Muscle layer of duodenum (tissue), 2 donors: ENCODE measurements around the gene ANKH.
A peak's percentile ranks its signal among the peaks of the same experiment; 100 is the strongest.
"Not testable (repeated sequence)": the region's sequence is repeated elsewhere in the genome, so short reads cannot be mapped to it uniquely, and the experiment has no call there.

ENCODE experiments used
- H3K27ac ChIP-seq: one replicate; pipeline ENCODE4 v1.7.0; 2013; ENCODE audit warnings: mild to moderate bottlenecking, low read length
- H3K27me3 ChIP-seq: one replicate; pipeline ENCODE4 v1.7.0; 2013; ENCODE audit warnings: low read depth, mild to moderate bottlenecking, control low read depth, low read length
- H3K36me3 ChIP-seq, 2 donors: one replicate each; pipeline ENCODE4 v1.7.0; 2013; ENCODE audit warnings: low read length in 2 of 2, control low read depth in 1 of 2, mild to moderate bottlenecking in 1 of 2; ENCODE audit not compliant: insufficient read depth in 2 of 2, control insufficient read depth in 1 of 2
- H3K4me1 ChIP-seq, 2 donors: one replicate each; pipeline ENCODE4 v1.7.0; 2013; ENCODE audit warnings: low read length in 2 of 2, mild to moderate bottlenecking in 2 of 2, control low read depth in 1 of 2, moderate library complexity in 1 of 2; ENCODE audit not compliant: insufficient read depth in 2 of 2, control insufficient read depth in 1 of 2
- H3K4me3 ChIP-seq, 2 donors: one replicate each; pipeline ENCODE4 v1.7.0; 2013; ENCODE audit warnings: low read length in 2 of 2, low read depth in 1 of 2, mild to moderate bottlenecking in 1 of 2
- H3K9me3 ChIP-seq, 2 donors: one replicate each; pipeline ENCODE4 v1.7.0; 2013; ENCODE audit warnings: low read length in 2 of 2, control low read depth in 1 of 2, mild to moderate bottlenecking in 1 of 2; ENCODE audit not compliant: control insufficient read depth in 1 of 2
- donor health status: healthy.

The ANKH gene

GRCh38 chr5:14882658-14883580 is 11.3 kb upstream of the ANKH start:
- Histone ChIP-seq H3K36me3 (no peaks in the 10 kb centered on the region), H3K27ac (no peak overlapping the region), H3K4me3 (no peak overlapping the region), H3K4me1 (no peaks in the 10 kb centered on the region), H3K9me3 (no peaks in the 10 kb centered on the region), H3K27me3 (no peaks in the 10 kb centered on the region)

- H3K4me1 ChIP-seq, result no peaks in the 10 kb centered on the region
- H3K27ac ChIP-seq, result no peak overlapping the region
- H3K36me3 ChIP-seq, result no peaks in the 10 kb centered on the region
- no peaks in the 10 kb centered on the region for H3K27me3 ChIP-seq
- no peaks in the 10 kb centered on the region for H3K9me3 ChIP-seq
- H3K4me3 ChIP-seq, result no peak overlapping the region
Measured at GRCh38 chr5:14881826-14882225, 10.2 kb upstream of the ANKH start.

- Histone ChIP-seq H3K4me1 (no peaks in the 10 kb centered on the region), H3K36me3 (no peaks in the 10 kb centered on the region), H3K27me3 (no peaks in the 10 kb centered on the region), H3K27ac (no peak overlapping the region), H3K4me3 (no peak overlapping the region), H3K9me3 (no peaks in the 10 kb centered on the region)
Measured at GRCh38 chr5:14880688-14881087, 9.1 kb upstream of the ANKH start.

GRCh38 chr5:14879937-14880589 is 8.5 kb upstream of the ANKH start:
- Histone ChIP-seq H3K4me1 (no peaks in the 10 kb centered on the region), H3K9me3 (no peaks in the 10 kb centered on the region), H3K4me3 (no peak overlapping the region), H3K27me3 (no peaks in the 10 kb centered on the region), H3K36me3 (no peaks in the 10 kb centered on the region), H3K27ac (no peak overlapping the region)

GRCh38 chr5:14879393-14879792 is 7.8 kb upstream of the ANKH start:
- H3K36me3 ChIP-seq, result no peaks in the 10 kb centered on the region
- H3K27me3 ChIP-seq, result no peaks in the 10 kb centered on the region
- H3K4me1 ChIP-seq, result no peaks in the 10 kb centered on the region
- H3K27ac ChIP-seq, result no peak overlapping the region
- no peaks in the 10 kb centered on the region for H3K9me3 ChIP-seq
- no peak overlapping the region for H3K4me3 ChIP-seq

- H3K9me3 ChIP-seq, H3K4me3 ChIP-seq, H3K27me3 ChIP-seq, H3K36me3 ChIP-seq, H3K4me1 ChIP-seq, H3K27ac ChIP-seq: not testable (repeated sequence)
Measured at GRCh38 chr5:14878192-14878591, 6.6 kb upstream of the ANKH start.

GRCh38 chr5:14876095-14876494 is 4.5 kb upstream of the ANKH start:
- H3K9me3 ChIP-seq, result no peaks in the 10 kb centered on the region
- no peak overlapping the region for H3K4me3 ChIP-seq
- no peaks in the 10 kb centered on the region for H3K4me1 ChIP-seq
- no peak overlapping the region for H3K27ac ChIP-seq
- no peaks in the 10 kb centered on the region for H3K36me3 ChIP-seq
- no peaks in the 10 kb centered on the region for H3K27me3 ChIP-seq

- H3K4me1 ChIP-seq, result peaks cover 0 to 14% of the 10 kb centered on the region in 2 donors
- no peak overlapping the region for H3K4me3 ChIP-seq
- no peaks in the 10 kb centered on the region for H3K9me3 ChIP-seq
- no peak overlapping the region for H3K27ac ChIP-seq
- no peaks in the 10 kb centered on the region for H3K36me3 ChIP-seq
- H3K27me3 ChIP-seq, result no peaks in the 10 kb centered on the region
Measured at GRCh38 chr5:14873790-14874189, 2.2 kb upstream of the ANKH start.

GRCh38 chr5:14873093-14873492 is 1.5 kb upstream of the ANKH start:
- Histone ChIP-seq H3K9me3 (no peaks in the 10 kb centered on the region), H3K27ac (peak overlapping the region; percentile 71), H3K27me3 (no peaks in the 10 kb centered on the region), H3K36me3 (no peaks in the 10 kb centered on the region), H3K4me1 (peaks cover 0 to 14% of the 10 kb centered on the region in 2 donors), H3K4me3 (no peak overlapping the region)

GRCh38 chr5:14872070-14872989 is 752 bp upstream of the ANKH start:
- Histone ChIP-seq H3K9me3 (no peaks in the 10 kb centered on the region), H3K36me3 (no peaks in the 10 kb centered on the region), H3K4me3 (peak overlapping the region; percentile 48 to 70), H3K27ac (peak overlapping the region; percentile 71), H3K4me1 (peaks cover 0 to 14% of the 10 kb centered on the region in 2 donors), H3K27me3 (no peaks in the 10 kb centered on the region)
